ENCODE measurements around the gene DZIP1. TPM values are rescaled to one million over a fixed set of nuclear protein-coding genes. Genes with fewer than 3 reads are reported as not detected.

Gene DZIP1
- total RNA-seq, 1 experiment from 2014 or later: 33.6 TPM

- Histone ChIP-seq H3T11ph (ENCODE audit: low read length) (no peak overlapping the region), H3K9ac (ENCODE audit: extremely low read depth, insufficient read length, low read length) (no peak overlapping the region), H3K18ac (ENCODE audit: insufficient read length, low read depth, low read length) (no peak overlapping the region), H4K8ac (replicated peaks; ENCODE audit: insufficient read length, low read depth, low read length) (no peak overlapping the region), H3K4me1 (ENCODE audit: insufficient read depth, low read length) (no peaks in the 10 kb centered on the region), H3K27ac (ENCODE audit: insufficient read length, low read depth, low read length) (no peak overlapping the region), H2AFZ (ENCODE audit: low read length) (no peak overlapping the region), H4K20me1 (ENCODE audit: control insufficient read depth, insufficient read depth, insufficient read length) (no peaks in the 10 kb centered on the region), H4K91ac (ENCODE audit: insufficient read length, low read depth, low read length) (no peak overlapping the region), H4K5ac (ENCODE audit: insufficient read length, low read depth, low read length) (no peak overlapping the region), H3K4ac (ENCODE audit: low read depth, low read length) (no peak overlapping the region), H3K4me2 (ENCODE audit: insufficient read depth, insufficient read length, low read length) (no peak overlapping the region), H3K79me2 (ENCODE audit: insufficient read depth, low read length) (no peaks in the 10 kb centered on the region), H2AK5ac (ENCODE audit: insufficient read length, low read length) (no peak overlapping the region), H2BK12ac (ENCODE audit: insufficient read length, low read depth, low read length) (no peak overlapping the region), H3K56ac (ENCODE audit: insufficient read length, low read depth, low read length) (no peak overlapping the region), H2BK120ac (ENCODE audit: low read depth, low read length, poor library complexity, severe bottlenecking) (no peak overlapping the region), H3K23me2 (ENCODE audit: insufficient read length, low read depth, low read length, poor library complexity, severe bottlenecking) (no peaks in the 10 kb centered on the region), H2BK5ac (ENCODE audit: insufficient read length, low read length) (no peak overlapping the region), H2BK15ac (ENCODE audit: low read depth, low read length) (no peak overlapping the region), H2BK20ac (ENCODE audit: low read depth, low read length, poor library complexity, severe bottlenecking) (no peak overlapping the region), H3K27me3 (ENCODE audit: insufficient read depth, low read length) (no peaks in the 10 kb centered on the region), H3K79me1 (ENCODE audit: insufficient read depth, low read depth, low read length, poor library complexity, severe bottlenecking) (no peaks in the 10 kb centered on the region), H3K9me3 (ENCODE audit: control insufficient read depth, low read depth, low read length) (no peaks in the 10 kb centered on the region), H3K23ac (ENCODE audit: insufficient read length, low read depth, low read length) (no peak overlapping the region), H3K14ac (ENCODE audit: insufficient read depth, low read length) (no peak overlapping the region)
- no peaks in the 10 kb centered on the region for H3K27me3 Mint-ChIP-seq (ENCODE audit: low read depth)
- H3K4me1 Mint-ChIP-seq: peaks cover 17 to 25% of the 10 kb centered on the region in 2 experiments
- no peaks in the 10 kb centered on the region for H3K36me3 Mint-ChIP-seq (ENCODE audit: insufficient read depth in 1 of 3, low read depth in 3 of 3)
- WGBS (ENCODE audit: extremely low coverage, insufficient read length, low lambda C conversion rate): no CpG with 5 or more reads among the region's 6 CpGs
- no peak overlapping the region for H3K4me3 Mint-ChIP-seq
- TF ChIP-seq CTCF (conservative IDR thresholded peaks at IDR 0.05): no peak
- H3K27ac Mint-ChIP-seq: no peak overlapping the region
- no peaks in the 10 kb centered on the region for H3K9me3 Mint-ChIP-seq
- no peak for DNase-seq
Observed at GRCh38 chr13:95540888-95541287, 103.6 kb downstream of the DZIP1 start.
